Naive thymus-derived CD8-positive, alpha-beta T cell (primary cell): ENCODE measurements around the gene CTXND1. TPM values are rescaled to one million over a fixed set of nuclear protein-coding genes. Genes with fewer than 3 reads are reported as not detected.

Experiments used
- ATAC-seq, 2 donors: fragments of 150-1000 bp; cut with Tn5 transposase in 1 of 2; sonication (Bioruptor Pico), chemical (Tn5 transposase) in 1 of 2; 1 replicate in 1 of 2; 2 replicates in 1 of 2; pipeline ENCODE4 v1.10.0; 2021; ENCODE audit warnings: mild to moderate bottlenecking in 2 of 2, moderate library complexity in 2 of 2
- POLR2A ChIA-PET: fragments of 350-600 bp; sonication (Branson Sonifier 250); formaldehyde crosslinking; loops from one replicate; lab custom pipeline; 2021; ENCODE audit warnings: antibody characterized with exemption; lab: Charles Lee
- DNase-seq, 10 donors: peaks; one replicate each; pipeline versions ENCODE4 v3.0.0 to v3.0.0-alpha.2; 2020 to 2022
- H3K27ac Mint-ChIP-seq, 10 donors: one replicate each; pipeline ENCODE4 v1.8.0; 2020 to 2022; ENCODE audit warnings: mild to moderate bottlenecking in 10 of 10, mixed read lengths in 10 of 10, moderate library complexity in 4 of 10, inconsistent platforms in 1 of 10
- H3K27me3 Mint-ChIP-seq, 5 donors: one replicate each; pipeline ENCODE4 v1.8.0; 2021 to 2022; ENCODE audit warnings: mixed read lengths in 5 of 5
- H3K36me3 Mint-ChIP-seq, 3 donors: one replicate each; pipeline ENCODE4 v1.8.0; 2020 to 2022; ENCODE audit warnings: mixed read lengths in 3 of 3, mild to moderate bottlenecking in 2 of 3, inconsistent platforms in 1 of 3
- H3K4me1 Mint-ChIP-seq, 4 donors: one replicate each; pipeline ENCODE4 v1.8.0; 2021 to 2022; ENCODE audit warnings: mixed read lengths in 4 of 4
- H3K4me3 Mint-ChIP-seq, 10 donors: one replicate each; pipeline ENCODE4 v1.8.0; 2020 to 2022; ENCODE audit warnings: mild to moderate bottlenecking in 10 of 10, mixed read lengths in 10 of 10, moderate library complexity in 6 of 10, inconsistent platforms in 1 of 10
- H3K9me3 Mint-ChIP-seq, 9 donors: one replicate each; pipeline ENCODE4 v1.8.0; 2020 to 2022; ENCODE audit warnings: mixed read lengths in 9 of 9, mild to moderate bottlenecking in 3 of 9, inconsistent platforms in 1 of 9, moderate library complexity in 1 of 9
- polyA plus RNA-seq, 3 donors: library from polyadenylated mRNA; unstranded; fragments of 300-500 nt; fragmentation: Illumina TruSeq; gene quantifications; one replicate each; pipeline ENCODE4 v1.2.3, GENCODE V29; 2021
- total RNA-seq, 8 experiments: library from RNA in 2 of 8; stranded (reverse) in 2 of 8; gene quantifications; one replicate each; pipeline ENCODE4 v1.2.3 and lab custom pipeline; 2021 to 2026

Gene CTXND1
- total and polyA plus RNA-seq, 5 experiments from 2014 or later = not detected

DNA sequence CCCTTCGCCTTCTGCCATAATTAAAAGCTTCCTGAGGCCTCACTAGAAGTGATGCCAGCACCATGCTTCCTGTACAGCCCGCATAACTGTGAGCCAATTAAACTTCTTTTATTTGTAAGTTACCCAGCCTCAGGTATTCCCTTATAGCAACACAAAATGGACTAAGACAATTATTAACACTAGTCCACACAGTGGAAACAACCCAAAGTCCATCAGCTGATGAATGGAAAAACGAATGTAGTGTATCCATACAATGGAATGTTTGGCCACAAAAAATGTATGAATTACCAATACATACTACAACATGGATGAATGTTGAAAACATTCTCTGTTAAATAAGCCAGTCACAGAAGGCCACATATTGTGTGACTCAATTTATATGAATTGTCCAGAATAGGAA lies 22.5 kb upstream of the CTXND1 start:
- Mint-ChIP-seq H3K4me1 (no peaks in the 10 kb centered on the region), H3K27ac (no peak overlapping the region), H3K36me3 (no peaks in the 10 kb centered on the region), H3K27me3 (peaks cover 6 to 14% (median 9%) of the 10 kb centered on the region in 5 donors), H3K4me3 (no peak overlapping the region), H3K9me3 (no peaks in the 10 kb centered on the region)
- DNase-seq (no peak), ATAC-seq (no peak)
- POLR2A ChIA-PET = no interaction called here

DNA sequence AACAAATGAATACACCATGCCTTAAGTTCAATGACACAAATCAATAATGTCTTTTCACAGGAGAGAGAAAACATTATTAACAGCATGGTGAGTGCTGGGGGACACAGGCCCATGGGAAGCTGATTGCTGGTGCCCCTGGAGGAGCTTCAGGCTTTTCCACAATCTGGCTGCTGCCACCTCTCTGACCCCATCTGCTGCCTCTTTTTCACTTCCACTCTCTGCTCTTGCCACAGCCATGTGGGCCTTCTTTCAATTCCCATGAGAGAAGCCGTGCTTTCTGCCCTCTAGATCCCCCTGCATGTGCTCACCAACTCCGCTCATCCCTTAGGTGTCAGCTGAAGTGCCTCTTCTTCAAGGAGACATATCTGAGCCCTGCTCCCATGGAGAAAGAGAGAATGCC lies 21.0 kb upstream of the CTXND1 start:
- no peaks in the 10 kb centered on the region for H3K9me3 Mint-ChIP-seq
- H3K36me3 Mint-ChIP-seq = no peaks in the 10 kb centered on the region
- ATAC-seq (no peak), DNase-seq (no peak)
- no peaks in the 10 kb centered on the region for H3K4me1 Mint-ChIP-seq
- H3K27ac Mint-ChIP-seq = peak overlapping the region in 1 of 10 donors; percentile 57
- peaks cover 9 to 29% (median 20%) of the 10 kb centered on the region in 5 donors for H3K27me3 Mint-ChIP-seq
- H3K4me3 Mint-ChIP-seq = no peak overlapping the region
- POLR2A ChIA-PET = no interaction called here

DNA sequence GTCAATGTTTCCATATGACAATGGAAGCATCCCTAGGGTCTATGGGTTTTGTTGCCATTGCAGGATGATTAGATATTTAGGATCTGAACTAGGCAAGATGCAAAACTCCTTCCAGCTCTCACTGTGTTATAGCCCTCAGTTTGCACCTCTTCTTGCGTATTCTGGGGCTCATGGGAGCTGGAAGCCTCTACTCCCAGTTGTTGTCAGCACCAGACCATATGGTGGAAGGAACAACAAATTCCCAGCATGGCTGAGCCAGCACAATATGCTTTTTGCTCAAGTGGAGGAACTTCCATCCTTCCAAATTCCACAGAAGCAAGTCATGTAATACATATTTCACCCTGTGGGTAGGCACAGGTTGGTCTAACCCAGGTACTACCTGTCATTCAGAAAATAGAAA lies 18.5 kb upstream of the CTXND1 start:
- peaks cover 11 to 39% (median 20%) of the 10 kb centered on the region in 5 donors for H3K27me3 Mint-ChIP-seq
- H3K36me3 Mint-ChIP-seq = no peaks in the 10 kb centered on the region
- no peaks in the 10 kb centered on the region for H3K4me1 Mint-ChIP-seq
- ATAC-seq (no peak), DNase-seq (no peak)
- H3K4me3 Mint-ChIP-seq = no peak overlapping the region
- no peaks in the 10 kb centered on the region for H3K9me3 Mint-ChIP-seq
- POLR2A ChIA-PET = no interaction called here
- H3K27ac Mint-ChIP-seq = no peak overlapping the region

DNA sequence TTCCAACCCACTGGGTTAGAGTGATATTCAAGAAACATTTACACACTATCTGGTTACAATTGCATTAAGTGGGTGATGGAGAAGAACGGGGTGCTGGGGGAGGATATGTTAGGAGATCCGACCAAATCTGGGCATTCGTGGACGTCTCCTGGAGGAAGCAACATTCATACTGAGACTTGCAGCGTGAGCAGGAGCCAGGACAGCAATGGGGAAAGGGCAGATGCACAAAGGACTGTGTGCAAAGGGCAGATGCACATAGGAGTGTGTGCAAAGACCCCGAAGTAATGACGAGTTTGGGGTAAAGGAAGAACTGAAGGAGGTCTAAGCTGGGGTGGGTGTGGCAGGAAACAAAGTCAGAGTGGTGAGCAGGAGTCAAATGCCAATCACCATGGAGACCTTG lies 16.1 kb upstream of the CTXND1 start:
- no peaks in the 10 kb centered on the region for H3K36me3 Mint-ChIP-seq
- no peak overlapping the region for H3K4me3 Mint-ChIP-seq
- POLR2A ChIA-PET = no interaction called here
- H3K27ac Mint-ChIP-seq = no peak overlapping the region
- ATAC-seq = no peak
- H3K4me1 Mint-ChIP-seq = no peaks in the 10 kb centered on the region
- no peak for DNase-seq
- H3K9me3 Mint-ChIP-seq = no peaks in the 10 kb centered on the region
- H3K27me3 Mint-ChIP-seq = peaks cover 11 to 40% (median 24%) of the 10 kb centered on the region in 5 donors

DNA sequence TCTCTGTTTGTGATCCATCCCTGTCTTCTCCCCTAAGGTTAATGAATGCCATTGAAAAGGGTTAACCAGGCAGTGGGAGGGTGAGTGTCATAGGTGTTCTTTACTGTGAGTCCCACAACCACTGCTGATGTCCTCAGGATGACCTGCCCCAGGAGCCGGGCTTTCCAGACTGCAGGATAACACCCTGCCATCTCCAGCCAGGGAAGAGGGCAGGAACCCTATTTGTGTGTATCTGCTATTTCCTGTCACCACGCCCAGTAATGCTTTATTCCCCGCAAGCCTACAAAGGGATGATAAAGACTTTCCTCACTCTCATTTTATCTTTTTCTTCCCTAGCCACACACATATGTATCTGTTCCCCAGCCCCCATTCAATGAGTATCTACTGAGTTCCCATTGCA lies 15.6 kb upstream of the CTXND1 start:
- Mint-ChIP-seq H3K4me1 (no peaks in the 10 kb centered on the region), H3K27me3 (peaks cover 11 to 44% (median 26%) of the 10 kb centered on the region in 5 donors), H3K9me3 (no peaks in the 10 kb centered on the region), H3K27ac (no peak overlapping the region), H3K4me3 (no peak overlapping the region), H3K36me3 (no peaks in the 10 kb centered on the region)
- no peak for ATAC-seq
- POLR2A ChIA-PET = no interaction called here
- no peak for DNase-seq

- Mint-ChIP-seq H3K27me3 (peaks cover 15 to 51% (median 32%) of the 10 kb centered on the region in 5 donors), H3K4me1 (no peaks in the 10 kb centered on the region), H3K9me3 (peaks cover 0 to 6% (median 0%) of the 10 kb centered on the region in 9 donors), H3K27ac (no peak overlapping the region), H3K36me3 (no peaks in the 10 kb centered on the region), H3K4me3 (no peak overlapping the region)
- DNase-seq (no peak), ATAC-seq (no peak)
- POLR2A ChIA-PET = no interaction called here
Observed at GRCh38 chr15:80266745-80267144, 14.7 kb upstream of the CTXND1 start.

- Mint-ChIP-seq H3K9me3 (peaks cover 0 to 13% (median 2%) of the 10 kb centered on the region in 9 donors), H3K27ac (peak overlapping the region in 1 of 10 donors; percentile 37)
Observed at GRCh38 chr15:80266113-80266512, 14.1 kb upstream of the CTXND1 start.

DNA sequence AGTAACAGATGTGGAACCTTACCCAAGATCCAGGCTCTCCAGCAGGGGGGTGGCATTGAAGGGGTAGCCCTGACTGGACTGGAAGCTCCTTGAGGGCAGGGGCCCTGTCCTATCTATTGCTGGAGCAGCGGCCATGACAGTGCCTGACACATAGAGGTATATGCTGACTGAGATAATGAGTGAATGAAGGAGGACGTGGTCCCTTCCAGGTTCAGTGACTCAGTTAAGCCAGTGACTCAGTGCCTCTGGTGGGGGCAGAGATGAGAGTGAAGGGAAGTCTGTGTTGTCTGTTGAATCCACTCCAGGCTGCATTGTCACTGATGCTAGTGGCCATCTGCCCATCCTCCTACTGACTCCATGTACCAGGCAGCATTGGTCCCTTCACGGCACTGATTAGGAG lies 13.0 kb upstream of the CTXND1 start:
- no peak overlapping the region for H3K4me3 Mint-ChIP-seq
- H3K27me3 Mint-ChIP-seq = peaks cover 13 to 61% (median 38%) of the 10 kb centered on the region in 5 donors
- H3K4me1 Mint-ChIP-seq = no peaks in the 10 kb centered on the region
- peaks cover 0 to 15% (median 3%) of the 10 kb centered on the region in 9 donors for H3K9me3 Mint-ChIP-seq
- POLR2A ChIA-PET = no interaction called here
- no peak overlapping the region for H3K27ac Mint-ChIP-seq
- DNase-seq (no peak), ATAC-seq (no peak)
- H3K36me3 Mint-ChIP-seq = no peaks in the 10 kb centered on the region

More at GRCh38 chr15:80266113-80266512, 14.1 kb upstream of the CTXND1 start:
- Mint-ChIP-seq H3K36me3 (no peaks in the 10 kb centered on the region), H3K27me3 (peaks cover 13 to 51% (median 32%) of the 10 kb centered on the region in 5 donors), H3K4me3 (no peak overlapping the region), H3K4me1 (no peaks in the 10 kb centered on the region)
- POLR2A ChIA-PET = no interaction called here
- ATAC-seq (no peak), DNase-seq (no peak)

DNA sequence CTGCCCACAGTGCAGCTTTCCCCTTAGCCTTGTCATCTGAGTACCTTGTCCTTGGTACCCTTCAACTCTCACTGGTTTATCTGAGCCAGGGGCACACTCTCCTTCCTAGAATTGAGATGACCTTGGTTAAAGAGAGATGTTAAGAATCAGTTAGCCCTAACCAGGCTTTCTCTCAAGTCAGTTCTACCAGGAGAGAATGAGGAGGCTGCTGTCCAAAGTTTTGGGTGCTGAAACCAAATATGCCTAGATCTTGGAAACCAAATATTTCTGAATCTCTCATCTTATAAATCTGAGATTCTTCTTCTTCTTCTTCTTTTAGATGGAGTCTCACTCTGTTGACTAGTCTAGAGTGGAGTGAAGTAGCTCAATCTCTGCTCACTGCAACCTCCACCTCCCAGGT lies 12.0 kb upstream of the CTXND1 start:
- H3K36me3 Mint-ChIP-seq = no peaks in the 10 kb centered on the region
- ATAC-seq = no peak
- no peak for DNase-seq
- H3K27ac Mint-ChIP-seq = no peak overlapping the region
- POLR2A ChIA-PET = no interaction called here
- peaks cover 19 to 69% (median 44%) of the 10 kb centered on the region in 5 donors for H3K27me3 Mint-ChIP-seq
- H3K4me3 Mint-ChIP-seq = no peak overlapping the region
- peaks cover 0 to 15% (median 3%) of the 10 kb centered on the region in 9 donors for H3K9me3 Mint-ChIP-seq
- H3K4me1 Mint-ChIP-seq = no peaks in the 10 kb centered on the region

GRCh38 chr15:80260551-80260950 lies 8.5 kb upstream of the CTXND1 start:
- peaks cover 0 to 15% (median 3%) of the 10 kb centered on the region in 9 donors for H3K9me3 Mint-ChIP-seq
- peaks cover 23 to 58% (median 47%) of the 10 kb centered on the region in 5 donors for H3K27me3 Mint-ChIP-seq
- ATAC-seq (no peak), DNase-seq (no peak)
- POLR2A ChIA-PET = no interaction called here
- H3K36me3 Mint-ChIP-seq = no peaks in the 10 kb centered on the region
- no peak overlapping the region for H3K4me3 Mint-ChIP-seq
- no peak overlapping the region for H3K27ac Mint-ChIP-seq
- no peaks in the 10 kb centered on the region for H3K4me1 Mint-ChIP-seq

DNA sequence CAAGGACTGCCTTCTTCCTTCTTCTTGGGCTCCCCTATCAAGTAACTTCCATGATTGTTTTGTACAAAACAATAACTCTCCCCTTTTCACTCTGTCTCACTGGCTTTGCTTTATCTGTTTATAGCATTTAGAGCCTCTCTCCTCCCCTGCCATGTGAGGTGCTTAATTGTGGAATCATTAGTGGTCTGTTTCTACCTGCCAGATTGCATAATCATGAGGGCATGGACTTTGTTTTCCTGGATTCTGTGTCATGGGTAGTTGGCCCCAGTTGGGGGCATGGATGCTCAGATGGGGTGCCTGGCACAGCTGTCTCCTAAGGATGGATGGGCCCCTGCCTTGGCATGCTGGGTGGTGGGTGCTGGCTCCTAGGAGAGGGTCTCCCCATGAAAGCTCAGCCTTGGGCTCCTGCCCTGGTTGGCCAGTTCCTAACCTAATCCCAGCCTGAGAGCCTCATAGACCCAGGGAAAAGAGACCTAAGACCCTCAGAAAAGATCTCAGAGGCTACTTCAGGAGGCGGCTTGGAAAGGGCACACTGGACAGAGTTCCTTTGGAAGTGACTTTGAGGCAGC lies 8.0 kb upstream of the CTXND1 start:
- H3K27me3 Mint-ChIP-seq = peaks cover 23 to 58% (median 48%) of the 10 kb centered on the region in 5 donors
- POLR2A ChIA-PET = no interaction called here
- H3K4me1 Mint-ChIP-seq = no peaks in the 10 kb centered on the region
- DNase-seq = no peak
- no peak for ATAC-seq
- no peak overlapping the region for H3K4me3 Mint-ChIP-seq
- H3K27ac Mint-ChIP-seq = no peak overlapping the region
- peaks cover 0 to 15% (median 3%) of the 10 kb centered on the region in 9 donors for H3K9me3 Mint-ChIP-seq
- H3K36me3 Mint-ChIP-seq = no peaks in the 10 kb centered on the region

GRCh38 chr15:80251428-80252120 lies 439 bp downstream of the CTXND1 start:
- POLR2A ChIA-PET = no interaction called here
- Mint-ChIP-seq H3K9me3 (peaks cover 0 to 3% (median 0%) of the 10 kb centered on the region in 9 donors), H3K4me1 (peaks cover 0 to 7% (median 4%) of the 10 kb centered on the region in 4 donors), H3K27ac (no peak overlapping the region), H3K36me3 (no peaks in the 10 kb centered on the region), H3K4me3 (peak overlapping the region in 8 of 10 donors; percentile 29 to 74 (median 40)), H3K27me3 (peaks cover 35 to 77% (median 58%) of the 10 kb centered on the region in 5 donors)
- ATAC-seq (no peak), DNase-seq (peak in 1 of 10 donors; percentile 0)

DNA sequence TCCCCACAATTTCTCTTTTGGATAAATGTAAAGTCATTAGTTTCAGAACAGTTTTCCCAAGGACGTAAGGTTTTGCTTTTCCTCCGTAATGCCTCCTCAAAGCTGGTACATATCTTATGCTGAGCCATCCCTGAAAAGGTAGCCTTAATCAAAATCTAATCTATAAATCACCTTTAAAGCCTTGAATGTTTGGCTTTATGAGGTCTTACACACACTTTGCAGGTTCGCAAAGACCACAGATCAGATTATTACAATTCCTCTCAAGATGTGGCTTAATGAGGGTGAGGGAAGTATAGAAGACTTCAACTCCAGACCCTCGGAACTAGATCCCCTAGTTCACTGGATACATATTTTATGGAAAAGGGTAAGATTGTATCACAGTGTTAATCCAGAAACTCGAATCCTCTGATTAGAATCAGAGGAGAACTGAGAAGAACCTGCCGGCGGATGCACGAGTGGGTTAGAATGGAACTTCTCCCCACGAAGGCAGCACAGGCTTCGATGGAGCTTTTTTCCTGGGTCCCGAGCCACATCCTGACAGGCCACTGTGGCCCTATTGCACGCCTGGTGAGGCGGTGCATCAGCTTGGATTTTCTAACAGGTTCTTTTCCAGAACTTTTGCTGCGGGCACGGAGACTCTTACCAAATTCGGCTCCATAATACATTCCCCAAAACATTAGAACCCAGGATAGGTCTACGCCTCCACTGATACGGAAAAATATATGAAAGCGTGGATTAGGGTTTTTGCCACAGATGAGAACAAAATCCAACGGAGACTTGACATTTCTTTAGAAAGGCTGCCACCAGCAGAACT lies 1.2 kb downstream of the CTXND1 start:
- Mint-ChIP-seq H3K36me3 (no peaks in the 10 kb centered on the region), H3K4me1 (peaks cover 0 to 7% (median 4%) of the 10 kb centered on the region in 4 donors), H3K27ac (no peak overlapping the region), H3K9me3 (no peaks in the 10 kb centered on the region), H3K27me3 (peaks cover 30 to 80% (median 57%) of the 10 kb centered on the region in 5 donors), H3K4me3 (peak overlapping the region in 8 of 10 donors; percentile 29 to 74 (median 40))
- POLR2A ChIA-PET = no interaction called here
- DNase-seq (no peak), ATAC-seq (no peak)
